Upper lobe of right lung (tissue), 1 donor: Measurements from ENCODE around the gene CDH4. TPM values are rescaled to one million over a fixed set of nuclear protein-coding genes. Genes with fewer than 3 reads are reported as not detected.

Experiments
- ATAC-seq: fragments of 200-7000 bp; cut with Tn5 transposase; one replicate; pipeline ENCODE4 v1.9.1; 2020; ENCODE audit warnings: mild to moderate bottlenecking, moderate library complexity
- DNase-seq: peaks from one replicate; pipeline ENCODE4 v3.0.0-alpha.2; 2020
- H3K27ac ChIP-seq: fragments of 200-600 bp; one replicate; pipeline ENCODE4 v1.8.0; 2022
- H3K27me3 ChIP-seq: fragments of 200-600 bp; one replicate; pipeline ENCODE4 v1.8.0; 2022; ENCODE audit warnings: mild to moderate bottlenecking
- H3K36me3 ChIP-seq: fragments of 200-600 bp; one replicate; pipeline ENCODE4 v1.8.0; 2022
- H3K4me1 ChIP-seq: fragments of 200-600 bp; one replicate; pipeline ENCODE4 v1.8.0; 2022
- H3K4me3 ChIP-seq: fragments of 200-600 bp; one replicate; pipeline ENCODE4 v1.8.0; 2022; ENCODE audit warnings: mild to moderate bottlenecking
- H3K9me3 ChIP-seq: fragments of 200-600 bp; one replicate; pipeline ENCODE4 v1.8.0; 2022
- intact Hi-C: fragments of 100-400 bp; cut with DNase I; formaldehyde crosslinking; loops from one replicate; pipeline ENCODE4 v1.11.0; 2022
- total RNA-seq: library from RNA; stranded (reverse); fragmentation: NEBNext Ultra II Directional; extraction: Animal tissue kit (Norgen Biotek cat#: 25700); gene quantifications from one replicate; pipeline ENCODE4 v1.2.1, GENCODE V29; 2021
- TF ChIP-seq, protein P1 (sequence below): fragments of 200-600 bp; IDR thresholded peaks from one replicate; pipeline ENCODE4 v1.8.0; 2022; ENCODE audit warnings: antibody characterized with exemption
- donor health status: DM: no; HTN: yes; CAD: no; lungs with severe emphysema.

The CDH4 gene
- total RNA-seq, 1 donor from 2014 or later: 0.23 TPM

DNA sequence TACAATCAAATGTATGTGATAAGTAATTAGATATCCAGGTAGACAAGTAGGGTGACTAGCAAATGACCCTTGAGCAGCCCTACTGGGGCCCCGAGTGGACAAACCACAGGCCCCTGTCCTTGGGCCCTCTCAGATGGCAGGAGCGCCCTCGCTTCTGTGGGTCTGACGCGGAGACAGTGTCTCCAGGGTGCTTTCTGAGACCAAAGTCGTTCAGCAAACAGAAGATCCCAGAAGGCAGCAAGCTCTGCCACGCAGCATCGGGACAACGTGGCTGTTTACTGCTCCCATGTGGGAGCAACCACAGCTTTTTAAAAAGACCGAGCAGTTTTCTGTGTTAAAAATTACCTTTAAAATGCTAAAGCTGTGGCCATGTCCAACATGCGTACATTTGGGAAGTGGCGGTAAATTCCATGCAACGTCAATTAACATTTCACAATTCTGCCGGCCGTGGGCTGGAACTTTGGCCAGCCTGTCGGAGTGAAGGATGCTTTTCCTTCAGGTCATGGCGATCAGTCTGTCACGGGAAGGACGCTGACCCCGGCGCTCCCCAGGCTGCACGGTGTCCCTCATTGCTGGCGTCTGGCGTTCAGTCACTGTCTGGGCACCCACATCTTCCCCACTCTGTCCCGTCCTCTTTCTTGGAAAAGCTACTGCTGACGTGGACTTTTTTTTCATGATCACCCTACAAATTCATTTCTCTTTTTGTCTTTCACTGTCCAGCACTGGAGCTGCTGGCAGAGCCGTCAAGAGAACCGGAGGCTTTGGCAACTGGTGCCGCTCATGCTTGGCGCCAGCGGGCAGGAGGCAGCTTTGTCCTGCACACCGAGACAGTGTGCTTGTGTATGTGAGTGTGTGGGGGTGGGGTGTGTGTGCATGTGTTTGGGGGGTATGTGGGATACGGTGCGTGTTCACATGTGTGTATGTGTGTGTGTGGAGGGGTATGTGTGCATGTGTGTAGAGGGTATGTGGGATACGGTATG lies 293.1 kb downstream of the CDH4 start:
- Histone ChIP-seq H3K4me1 (no peaks in the 10 kb centered on the region), H3K4me3 (no peak overlapping the region), H3K27me3 (no peaks in the 10 kb centered on the region)

DNA sequence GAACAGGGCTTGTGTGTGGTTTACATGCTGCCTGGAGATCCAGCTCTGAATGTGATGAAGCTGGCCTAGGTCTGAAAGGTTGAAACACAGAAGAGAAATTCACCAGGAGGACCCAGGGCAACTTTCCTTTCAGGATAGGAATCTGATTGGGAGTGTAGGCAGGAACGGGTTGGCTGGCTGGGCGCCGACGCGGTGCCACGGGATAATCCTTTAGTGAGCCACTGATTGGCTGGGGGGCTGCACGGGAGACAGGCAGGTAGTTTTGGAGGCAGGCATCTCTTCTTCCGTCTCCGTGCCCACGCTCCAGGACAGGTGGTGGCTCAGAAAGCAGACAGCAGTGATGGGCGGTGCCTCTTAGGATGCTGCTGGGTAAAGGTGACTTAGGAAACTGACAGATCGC lies 294.6 kb downstream of the CDH4 start:
- TF ChIP-seq, protein P1, sequence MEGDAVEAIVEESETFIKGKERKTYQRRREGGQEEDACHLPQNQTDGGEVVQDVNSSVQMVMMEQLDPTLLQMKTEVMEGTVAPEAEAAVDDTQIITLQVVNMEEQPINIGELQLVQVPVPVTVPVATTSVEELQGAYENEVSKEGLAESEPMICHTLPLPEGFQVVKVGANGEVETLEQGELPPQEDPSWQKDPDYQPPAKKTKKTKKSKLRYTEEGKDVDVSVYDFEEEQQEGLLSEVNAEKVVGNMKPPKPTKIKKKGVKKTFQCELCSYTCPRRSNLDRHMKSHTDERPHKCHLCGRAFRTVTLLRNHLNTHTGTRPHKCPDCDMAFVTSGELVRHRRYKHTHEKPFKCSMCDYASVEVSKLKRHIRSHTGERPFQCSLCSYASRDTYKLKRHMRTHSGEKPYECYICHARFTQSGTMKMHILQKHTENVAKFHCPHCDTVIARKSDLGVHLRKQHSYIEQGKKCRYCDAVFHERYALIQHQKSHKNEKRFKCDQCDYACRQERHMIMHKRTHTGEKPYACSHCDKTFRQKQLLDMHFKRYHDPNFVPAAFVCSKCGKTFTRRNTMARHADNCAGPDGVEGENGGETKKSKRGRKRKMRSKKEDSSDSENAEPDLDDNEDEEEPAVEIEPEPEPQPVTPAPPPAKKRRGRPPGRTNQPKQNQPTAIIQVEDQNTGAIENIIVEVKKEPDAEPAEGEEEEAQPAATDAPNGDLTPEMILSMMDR: no peak
- intact Hi-C loops: no loop called here
- no peaks in the 10 kb centered on the region for H3K9me3 ChIP-seq

More for the DNA sequence above, 293.1 kb downstream of the CDH4 start:
- Histone ChIP-seq H3K36me3 (no peaks in the 10 kb centered on the region), H3K27ac (no peak overlapping the region), H3K9me3 (no peaks in the 10 kb centered on the region)
- ATAC-seq (no peak), DNase-seq (no peak)
- intact Hi-C loops: no loop called here
- TF ChIP-seq, protein P1: no peak

DNA sequence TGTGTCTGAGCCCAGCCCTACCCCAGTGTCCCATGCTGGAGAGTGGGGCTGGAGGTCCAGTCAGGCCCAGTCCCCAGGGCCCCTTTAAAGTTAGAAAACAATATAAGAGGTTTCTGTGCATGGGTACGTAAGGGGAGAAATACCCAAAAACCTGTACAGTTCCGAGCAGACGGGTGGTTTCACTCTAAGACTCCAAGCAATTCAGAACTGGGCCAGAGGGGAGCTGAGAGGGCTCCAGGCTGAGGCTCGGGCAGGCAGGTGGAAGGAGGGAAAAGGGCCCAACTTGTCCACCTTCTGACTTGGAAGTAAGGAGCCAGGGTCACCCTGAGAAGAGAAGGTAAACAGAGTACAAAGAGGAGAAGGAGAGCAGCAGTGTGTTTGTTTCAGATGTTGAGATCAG lies 296.0 kb downstream of the CDH4 start:
- DNase-seq (no peak), ATAC-seq (no peak)
- Histone ChIP-seq H3K9me3 (no peaks in the 10 kb centered on the region), H3K4me3 (no peak overlapping the region), H3K27me3 (no peaks in the 10 kb centered on the region), H3K27ac (no peak overlapping the region), H3K36me3 (no peaks in the 10 kb centered on the region), H3K4me1 (no peaks in the 10 kb centered on the region)
- intact Hi-C loops: no loop called here
- TF ChIP-seq, protein P1: no peak

More for the DNA sequence above, 294.6 kb downstream of the CDH4 start:
- Histone ChIP-seq H3K36me3 (no peaks in the 10 kb centered on the region), H3K4me3 (no peak overlapping the region), H3K27me3 (no peaks in the 10 kb centered on the region), H3K27ac (no peak overlapping the region), H3K4me1 (no peaks in the 10 kb centered on the region)
- no peak for DNase-seq
- no peak for ATAC-seq

DNA sequence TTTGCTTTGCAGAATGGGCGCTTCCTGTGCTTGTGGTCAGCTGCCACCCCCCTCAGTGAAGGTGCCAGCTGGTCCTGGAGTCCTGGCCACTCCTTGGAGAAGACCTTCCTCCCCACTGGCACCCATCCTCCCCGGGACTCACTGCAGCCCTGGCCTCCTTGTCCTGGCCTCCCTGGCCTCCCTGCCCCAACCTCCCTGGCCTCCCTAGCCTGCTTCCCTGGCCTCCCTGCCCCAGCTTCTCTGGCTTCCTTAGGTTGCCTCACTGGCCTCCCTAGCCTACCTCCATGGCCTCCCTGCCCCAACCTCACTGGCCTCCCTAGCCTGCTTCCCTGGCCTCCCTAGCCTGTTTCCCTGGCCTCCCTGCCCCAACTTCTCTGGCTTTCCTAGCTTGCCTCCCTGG lies 297.8 kb downstream of the CDH4 start:
- no peak for ATAC-seq
- no peaks in the 10 kb centered on the region for H3K4me1 ChIP-seq
- TF ChIP-seq, protein P1: no peak
- no peak overlapping the region for H3K27ac ChIP-seq
- H3K27me3 ChIP-seq: no peaks in the 10 kb centered on the region
- H3K9me3 ChIP-seq: no peaks in the 10 kb centered on the region
- no peak for DNase-seq
- intact Hi-C loops: no loop called here
- H3K36me3 ChIP-seq: no peaks in the 10 kb centered on the region
- no peak overlapping the region for H3K4me3 ChIP-seq

DNA sequence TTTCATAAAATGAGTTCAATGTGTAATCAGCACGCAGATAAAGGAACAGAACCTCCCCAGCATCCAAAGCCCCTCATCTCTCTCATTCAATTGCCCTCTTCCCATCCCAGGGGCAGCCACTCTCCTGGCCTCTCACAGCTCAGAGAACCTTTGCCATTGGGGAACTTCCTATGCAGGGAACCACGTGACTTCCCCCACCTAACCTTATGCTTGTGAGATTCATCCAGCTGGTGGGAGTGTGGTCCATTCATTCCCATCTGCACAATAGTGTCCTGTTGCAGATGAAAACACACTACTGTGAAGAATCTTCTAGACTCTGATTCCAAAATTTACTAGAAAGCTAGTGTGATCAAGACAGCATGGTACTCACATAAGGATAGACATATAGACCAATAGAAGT lies 299.3 kb downstream of the CDH4 start:
- ATAC-seq (no peak), DNase-seq (no peak)
- Histone ChIP-seq H3K27ac (no peak overlapping the region), H3K27me3 (no peaks in the 10 kb centered on the region), H3K9me3 (no peaks in the 10 kb centered on the region), H3K4me3 (no peak overlapping the region), H3K4me1 (no peaks in the 10 kb centered on the region), H3K36me3 (no peaks in the 10 kb centered on the region)
- intact Hi-C loops: no loop called here
- TF ChIP-seq, protein P1: no peak
